ENCODE measurements around the gene MTHFD1L. TPM values are rescaled to one million over a fixed set of nuclear protein-coding genes. Genes with fewer than 3 reads are reported as not detected.

MTHFD1L gene
- total and polyA plus RNA-seq, 10 donors, result 6.7 to 32.1 (median 13.1) TPM

GRCh38 chr6:151065027-151065815 lies 199.7 kb downstream of the MTHFD1L start:
- 90 to 94% (median 92%) methylated on average over 9 to 10 of the region's 10 CpGs for WGBS, 5 donors
- intact Hi-C loops (cut with DNase I; ENCODE audit: low total_unique reads), result no loop called here

GRCh38 chr6:151067684-151068596 lies 202.4 kb downstream of the MTHFD1L start:
- Histone ChIP-seq H3K27ac (peak overlapping the region in 7 of 8 donors; percentile 58 to 76 (median 69)), H3K9me3 (no peaks in the 10 kb centered on the region), H3K4me1 (peaks cover 0 to 31% (median 5%) of the 10 kb centered on the region in 6 donors), H3K4me3 (no peak overlapping the region), H3K36me3 (peaks cover 0 to 6% (median 0%) of the 10 kb centered on the region in 6 donors), H3K27me3 (replicated peaks in 1 of 7) (no peaks in the 10 kb centered on the region)
- intact Hi-C loops (cut with DNase I; ENCODE audit: low total_unique reads), result no loop called here
- no peak for DNase-seq
- TF ChIP-seq POLR2AphosphoS5 (IDR thresholded peaks at IDR 0.05) (peak in 1 of 3 donors; percentile 65), CTCF (IDR thresholded peaks at IDR 0.05 in 8 of 11, conservative IDR thresholded peaks at IDR 0.05 in 3 of 11) (no peak)
- 61 to 83% (median 70%) methylated on average over 14 of the region's 14 CpGs for WGBS, 5 donors

More at GRCh38 chr6:151065027-151065815, 199.7 kb downstream of the MTHFD1L start:
- peaks cover 0 to 18% (median under 1%) of the 10 kb centered on the region in 6 donors for H3K4me1 ChIP-seq
- peaks cover 0 to 6% (median 0%) of the 10 kb centered on the region in 6 donors for H3K36me3 ChIP-seq
- H3K27ac ChIP-seq, result peak overlapping the region in 7 of 8 donors; percentile 14 to 63 (median 51)
- DNase-seq, result no peak
- TF ChIP-seq POLR2AphosphoS5 (IDR thresholded peaks at IDR 0.05), result no peak
- TF ChIP-seq POLR2A (IDR thresholded peaks at IDR 0.05), result no peak
- TF ChIP-seq CTCF (IDR thresholded peaks at IDR 0.05 in 8 of 11, conservative IDR thresholded peaks at IDR 0.05 in 3 of 11), result no peak
- no peaks in the 10 kb centered on the region for H3K27me3 ChIP-seq (replicated peaks in 1 of 7)
- no peak overlapping the region for H3K4me3 ChIP-seq
- no peaks in the 10 kb centered on the region for H3K9me3 ChIP-seq

GRCh38 chr6:151068761-151069312 lies 203.3 kb downstream of the MTHFD1L start:
- 74 to 89% (median 82%) methylated on average over 6 of the region's 6 CpGs for WGBS, 5 donors
- no peak for DNase-seq

More at GRCh38 chr6:151068761-151069312, 203.3 kb downstream of the MTHFD1L start:
- H3K27me3 ChIP-seq (replicated peaks in 1 of 7), result no peaks in the 10 kb centered on the region
- no peak overlapping the region for H3K4me3 ChIP-seq
- TF ChIP-seq CTCF (IDR thresholded peaks at IDR 0.05 in 8 of 11, conservative IDR thresholded peaks at IDR 0.05 in 3 of 11) (no peak), POLR2AphosphoS5 (IDR thresholded peaks at IDR 0.05) (no peak), POLR2A (IDR thresholded peaks at IDR 0.05) (no peak)
- H3K9me3 ChIP-seq, result no peaks in the 10 kb centered on the region
- intact Hi-C loops (cut with DNase I; ENCODE audit: low total_unique reads), result no loop called here
- H3K27ac ChIP-seq, result peak overlapping the region; percentile 10 to 76 (median 70)
- peaks cover 0 to 31% (median 5%) of the 10 kb centered on the region in 6 donors for H3K4me1 ChIP-seq
- H3K36me3 ChIP-seq, result peaks cover 0 to 6% (median 0%) of the 10 kb centered on the region in 6 donors
